Measurements from ENCODE around the gene TMC6.
"Not testable (repeated sequence)": the region's sequence is repeated elsewhere in the genome, so short reads cannot be mapped to it uniquely, and the experiment has no call there.

TMC6 gene

DNA sequence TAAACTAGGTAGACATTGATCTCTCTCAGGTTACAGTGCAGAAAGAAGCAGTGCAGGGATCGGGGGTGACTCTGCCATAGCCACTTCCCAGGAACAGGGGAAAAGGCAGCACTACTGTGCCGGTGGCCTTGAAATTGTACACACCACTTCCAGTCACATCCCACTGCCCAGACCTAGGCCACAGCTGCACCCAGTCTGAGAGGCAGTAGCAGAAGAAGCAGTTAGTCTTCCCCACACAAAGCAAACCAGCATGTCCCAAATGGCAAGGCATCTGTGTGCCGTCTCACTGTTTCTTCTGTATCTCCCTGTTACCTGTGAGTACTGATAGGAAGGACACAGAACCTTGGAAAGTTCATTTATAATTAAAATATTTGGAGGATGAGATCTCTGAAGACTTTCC lies 47.0 kb downstream of the TMC6 start:
- no peak for DNase-seq (ENCODE audit: low read depth in 3 of 3)

DNA sequence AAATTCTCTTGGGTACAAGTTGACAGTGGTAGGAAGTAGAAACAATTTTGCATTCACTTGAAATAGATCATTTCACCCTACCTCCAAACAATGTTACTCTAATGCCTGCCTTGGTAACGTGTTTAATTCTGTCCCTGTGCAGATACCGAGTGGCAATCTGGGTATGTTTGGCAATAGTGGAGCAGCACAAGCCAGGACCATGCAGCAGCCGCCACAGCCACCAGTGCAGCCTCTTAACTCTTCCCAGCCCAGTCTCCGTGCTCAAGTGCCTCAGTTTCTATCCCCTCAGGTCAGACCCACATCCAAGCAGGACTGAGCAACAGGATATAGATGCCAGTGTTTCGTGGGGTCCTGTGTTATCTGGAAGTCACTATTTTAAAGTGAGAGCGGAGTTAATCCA lies 49.3 kb downstream of the TMC6 start:
- DNase-seq (ENCODE audit: low read depth in 3 of 3) = no peak

DNA sequence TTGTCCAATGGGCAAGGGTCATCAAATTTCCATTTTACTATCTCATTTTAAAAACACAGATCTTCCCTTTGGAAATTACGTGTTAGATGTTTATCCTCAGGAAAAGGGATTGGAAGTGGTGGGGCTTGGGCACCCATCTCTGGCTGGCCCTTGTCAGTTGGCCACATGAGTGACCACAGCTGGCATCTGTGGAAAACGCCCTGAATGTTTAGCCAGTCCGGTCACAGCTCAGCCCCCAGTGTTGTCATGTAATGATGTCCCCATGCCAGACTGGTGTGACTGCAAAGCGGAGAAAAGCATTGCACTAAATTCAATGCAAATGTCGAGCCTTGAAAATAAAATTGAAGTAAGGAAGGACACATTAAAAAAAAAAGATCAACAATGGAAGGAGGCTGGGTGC lies 53.0 kb downstream of the TMC6 start:
- no peak for DNase-seq (ENCODE audit: low read depth in 3 of 3)

DNA sequence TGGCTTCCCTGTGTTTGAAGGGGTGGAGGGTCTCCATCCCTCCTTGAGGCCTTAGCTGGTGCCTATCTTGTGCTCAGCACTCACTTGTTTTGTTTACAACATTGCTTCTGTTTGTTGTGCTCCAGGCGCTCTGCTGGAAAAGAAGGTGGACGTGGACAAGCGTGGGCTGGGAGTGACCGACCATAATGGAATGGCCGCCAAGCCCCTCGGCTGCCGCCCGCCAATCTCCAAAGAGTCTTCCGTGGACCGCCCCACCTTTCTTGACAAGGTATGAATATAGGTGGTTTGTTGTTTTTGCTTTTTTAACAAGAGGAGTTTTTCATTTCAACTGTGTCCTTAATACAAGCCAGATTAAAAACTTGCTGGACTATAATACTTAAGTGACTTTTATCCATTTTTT lies 53.5 kb downstream of the TMC6 start:
- no peak for DNase-seq (ENCODE audit: low read depth in 3 of 3)

DNA sequence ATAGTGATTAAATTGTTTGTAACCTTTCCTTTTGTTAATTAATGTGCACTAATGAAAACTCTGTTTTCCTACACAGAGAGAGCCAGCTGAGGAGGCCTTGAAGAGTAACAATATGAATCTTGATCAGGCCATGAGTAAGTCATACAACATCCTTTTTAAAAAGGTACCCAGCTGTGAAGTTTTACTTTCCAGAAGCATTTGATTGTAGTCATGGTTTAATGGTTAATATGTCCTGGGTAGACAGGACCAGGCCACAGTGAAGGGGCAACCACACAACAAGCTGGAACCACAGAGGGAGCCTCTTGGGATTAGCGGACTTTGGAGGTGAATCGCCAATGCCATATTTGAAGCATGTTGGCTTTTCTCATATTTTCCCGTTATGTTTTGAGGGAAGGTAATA lies 55.6 kb downstream of the TMC6 start:
- no peak for DNase-seq (ENCODE audit: low read depth in 3 of 3)

DNA sequence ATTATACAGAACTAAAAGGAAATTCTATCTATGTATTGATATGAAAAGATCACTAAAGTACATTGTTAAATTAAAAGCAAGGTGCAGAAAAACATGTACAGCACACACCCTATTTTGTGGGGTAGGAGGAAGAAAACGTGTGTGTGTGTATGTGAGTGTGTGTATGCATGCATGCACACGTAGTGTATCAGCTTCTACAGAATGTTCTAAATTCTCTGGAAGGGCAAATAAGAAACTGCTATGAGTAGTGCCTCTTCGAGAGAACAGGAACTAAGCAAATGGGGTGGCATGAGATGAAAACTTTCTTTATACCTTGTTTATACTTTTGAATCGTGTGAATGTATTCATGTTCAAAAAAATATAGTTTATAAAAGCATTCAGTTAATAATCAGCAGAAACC lies 58.9 kb downstream of the TMC6 start:
- no peak for DNase-seq (ENCODE audit: low read depth in 3 of 3)

DNA sequence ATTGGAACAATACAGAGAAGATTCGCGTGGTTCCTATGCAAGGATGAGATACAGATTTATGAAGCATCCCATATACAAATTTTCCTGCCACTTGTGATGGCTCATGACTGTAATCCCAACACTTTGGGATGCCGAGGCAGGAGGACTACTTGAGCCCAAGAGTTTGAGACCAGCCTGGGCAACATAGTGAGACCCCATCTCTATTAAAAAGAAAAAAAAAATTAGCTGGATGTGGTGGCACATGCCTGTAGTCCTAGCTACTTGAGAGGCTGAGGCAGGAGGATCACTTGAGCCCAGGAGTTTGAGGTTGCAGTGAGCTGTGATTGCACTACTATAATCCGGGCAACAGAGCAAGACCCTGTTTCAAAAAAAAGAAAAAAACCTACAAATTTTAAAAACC lies 61.6 kb downstream of the TMC6 start:
- not testable (repeated sequence) for DNase-seq (ENCODE audit: low read depth in 3 of 3)

DNA sequence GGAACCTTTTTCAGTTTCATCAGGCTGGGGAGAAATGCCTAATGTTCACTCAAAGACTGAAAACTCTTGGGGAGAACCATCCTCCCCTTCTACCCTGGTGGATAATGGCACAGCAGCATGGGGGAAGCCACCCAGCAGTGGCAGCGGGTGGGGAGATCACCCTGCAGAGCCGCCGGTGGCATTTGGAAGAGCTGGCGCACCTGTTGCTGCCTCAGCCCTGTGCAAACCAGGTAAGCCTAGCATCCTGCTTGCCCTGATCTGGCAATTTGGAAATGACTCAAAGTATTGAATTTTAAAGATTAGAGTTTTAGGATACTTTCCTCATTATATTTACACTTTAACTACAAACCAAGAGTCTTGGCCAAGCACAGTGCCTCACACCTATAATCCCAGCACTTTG lies 63.8 kb downstream of the TMC6 start:
- no peak for DNase-seq (ENCODE audit: low read depth in 3 of 3)

DNA sequence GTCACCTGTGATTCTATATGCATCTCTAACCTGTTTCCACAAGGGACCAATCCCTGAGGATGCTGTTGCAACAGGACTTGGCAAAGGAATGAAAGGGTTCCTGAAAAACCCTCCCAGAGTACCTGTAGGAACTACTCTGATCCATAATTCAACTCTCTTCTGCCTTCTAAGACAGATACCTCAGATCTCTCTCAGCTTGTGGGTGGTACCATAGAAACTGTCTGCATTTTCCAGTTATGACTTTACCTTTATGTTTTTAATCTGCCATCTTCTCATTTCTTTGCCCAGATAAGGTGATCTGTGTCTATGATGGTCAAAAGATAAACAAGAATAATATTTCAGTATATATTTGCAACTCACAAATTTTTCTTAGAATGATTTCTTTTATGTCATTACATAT lies 65.1 kb downstream of the TMC6 start:
- DNase-seq (ENCODE audit: low read depth in 3 of 3) = no peak

DNA sequence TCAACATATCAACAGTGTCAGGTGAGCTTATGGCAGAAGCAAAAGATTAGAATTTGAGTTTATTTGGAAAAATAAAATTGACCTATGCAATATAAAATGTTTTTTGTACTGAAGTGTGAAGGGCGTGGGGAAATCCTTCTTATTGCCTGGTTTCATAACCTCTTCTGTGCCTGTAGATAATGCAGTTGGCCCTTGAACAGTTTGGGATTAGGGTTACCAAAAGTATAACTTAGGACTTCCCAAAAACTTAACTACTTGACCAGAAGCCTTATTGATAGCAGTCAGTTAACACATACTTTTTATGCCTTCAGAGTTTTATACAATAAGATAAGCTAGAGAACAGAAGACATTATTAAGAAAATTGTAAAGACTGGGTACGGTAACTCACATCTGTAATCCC lies 66.0 kb downstream of the TMC6 start:
- no peak for DNase-seq (ENCODE audit: low read depth in 3 of 3)

All from stimulated activated CD4-positive, alpha-beta T cell treated with anti-CD3 and anti-CD28 coated beads, TNF-alpha, amount 100 ng/mL, for 4 hours (primary cell).